ENCODE results near the gene TRIM9.

TRIM9 gene

DNA sequence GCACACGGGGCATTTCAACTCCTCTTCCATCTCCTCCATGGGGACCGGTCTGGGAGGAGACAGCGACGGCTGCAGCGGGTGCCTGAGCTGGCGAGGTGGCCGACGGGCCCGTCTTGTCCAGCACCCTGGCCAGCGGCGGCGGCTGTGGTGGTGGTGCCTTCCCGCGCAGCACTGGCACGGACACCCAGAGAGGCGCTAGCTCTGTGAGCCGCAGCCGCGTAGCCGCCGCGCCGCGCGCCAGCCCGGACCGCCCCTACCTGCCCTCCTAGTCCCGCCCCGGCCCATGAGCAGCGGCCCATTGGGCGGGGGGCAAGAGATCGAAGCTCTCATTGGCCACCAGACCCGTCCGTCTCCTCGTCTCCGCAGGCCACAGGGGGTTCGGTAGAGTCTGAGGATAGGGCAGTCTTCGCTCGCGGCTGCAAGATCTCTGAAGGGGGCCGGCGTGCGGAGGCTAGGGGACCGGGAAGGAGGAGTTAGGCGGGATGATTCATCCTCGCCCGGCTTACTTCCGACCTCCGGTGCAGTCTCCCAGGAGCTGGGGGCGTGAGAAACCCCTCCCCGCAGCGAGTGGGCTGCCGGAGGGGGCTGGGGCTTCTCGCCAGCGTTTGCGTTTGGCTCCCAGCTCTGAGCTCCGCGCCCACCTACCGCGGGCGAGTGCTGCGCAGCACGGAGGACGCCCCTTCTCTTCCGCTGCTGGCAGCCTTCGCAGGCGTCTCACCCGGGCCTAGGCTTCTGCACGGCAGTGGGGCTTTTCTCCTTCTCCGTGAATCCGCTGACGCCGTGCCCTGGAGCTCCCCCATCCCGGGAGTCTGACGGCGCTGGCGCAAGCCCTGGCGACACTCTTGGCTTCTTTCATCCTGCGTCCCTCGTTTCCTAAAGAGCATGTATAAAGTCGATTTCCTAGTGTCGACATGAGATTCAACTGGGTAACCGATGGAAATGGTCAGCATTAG, at the start of gene TRIM9:
TRIM9 (minus strand) TSS at position 205 of the 953 bp plus-strand sequence; CDS start at position 39, 166 bp downstream.
- Mint-ChIP-seq H3K4me1 (ENCODE audit: low read depth) (peaks cover 16% of the 10 kb centered on the region), H3K36me3 (ENCODE audit: low read depth) (no peaks in the 10 kb centered on the region), H3K4me3 (peak within 1 kb of the TSS; percentile 90), H3K27me3 (ENCODE audit: low read depth) (peaks cover 67% of the 10 kb centered on the region), H3K9me3 (no peaks in the 10 kb centered on the region), H3K27ac (no peak within 1 kb of the TSS)

DNA sequence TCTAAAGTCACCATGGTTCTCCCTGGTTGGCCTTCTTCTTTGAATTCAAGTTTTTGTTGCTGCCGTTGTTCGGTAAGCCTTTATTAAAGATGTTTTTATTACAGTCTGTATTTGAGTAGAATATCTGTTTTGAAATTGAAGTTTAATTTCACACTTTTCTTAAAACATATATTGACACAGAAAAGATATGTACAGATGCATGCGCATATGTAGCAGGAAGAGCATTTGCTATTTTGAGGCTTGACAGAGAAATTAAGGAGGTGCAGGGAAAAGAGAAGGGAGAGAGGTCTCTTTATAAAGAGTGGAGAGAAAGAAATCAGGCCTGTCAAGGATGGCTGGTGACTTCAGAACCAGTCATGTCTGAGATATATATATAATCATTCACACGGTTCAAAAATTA, 46.0 kb upstream of the TRIM9 start:
- Mint-ChIP-seq H3K4me3 (no peak overlapping the region), H3K9me3 (peaks cover 5% of the 10 kb centered on the region)

DNA sequence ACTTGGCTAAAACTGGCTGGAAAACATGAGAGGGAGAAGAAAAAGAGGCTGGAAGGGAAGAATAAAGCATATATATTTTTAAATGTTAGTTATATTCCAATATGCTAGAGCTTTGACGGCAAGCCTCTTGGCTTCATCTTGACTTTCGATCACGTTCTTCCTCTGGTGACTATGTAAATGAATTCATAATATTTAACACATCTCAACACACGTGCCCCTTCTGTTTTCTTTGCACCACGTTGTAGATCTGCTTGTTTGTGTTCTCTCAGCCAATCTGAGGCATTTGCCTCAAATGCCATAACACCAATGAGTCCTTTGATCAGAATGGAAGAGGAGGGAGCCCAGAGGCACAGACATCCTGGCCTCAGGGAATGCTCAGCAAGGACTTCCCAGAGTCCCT, 45.4 kb upstream of the TRIM9 start:
- H3K4me3 Mint-ChIP-seq: no peak overlapping the region
- H3K27me3 Mint-ChIP-seq (ENCODE audit: low read depth): no peaks in the 10 kb centered on the region
- no peaks in the 10 kb centered on the region for H3K36me3 Mint-ChIP-seq (ENCODE audit: low read depth)
- H3K4me1 Mint-ChIP-seq (ENCODE audit: low read depth): no peaks in the 10 kb centered on the region
- H3K9me3 Mint-ChIP-seq: peaks cover 5% of the 10 kb centered on the region
- no peak overlapping the region for H3K27ac Mint-ChIP-seq

More for the DNA sequence above, 46.0 kb upstream of the TRIM9 start:
- no peaks in the 10 kb centered on the region for H3K4me1 Mint-ChIP-seq (ENCODE audit: low read depth)
- H3K27me3 Mint-ChIP-seq (ENCODE audit: low read depth): no peaks in the 10 kb centered on the region
- no peak overlapping the region for H3K27ac Mint-ChIP-seq
- no peaks in the 10 kb centered on the region for H3K36me3 Mint-ChIP-seq (ENCODE audit: low read depth)

DNA sequence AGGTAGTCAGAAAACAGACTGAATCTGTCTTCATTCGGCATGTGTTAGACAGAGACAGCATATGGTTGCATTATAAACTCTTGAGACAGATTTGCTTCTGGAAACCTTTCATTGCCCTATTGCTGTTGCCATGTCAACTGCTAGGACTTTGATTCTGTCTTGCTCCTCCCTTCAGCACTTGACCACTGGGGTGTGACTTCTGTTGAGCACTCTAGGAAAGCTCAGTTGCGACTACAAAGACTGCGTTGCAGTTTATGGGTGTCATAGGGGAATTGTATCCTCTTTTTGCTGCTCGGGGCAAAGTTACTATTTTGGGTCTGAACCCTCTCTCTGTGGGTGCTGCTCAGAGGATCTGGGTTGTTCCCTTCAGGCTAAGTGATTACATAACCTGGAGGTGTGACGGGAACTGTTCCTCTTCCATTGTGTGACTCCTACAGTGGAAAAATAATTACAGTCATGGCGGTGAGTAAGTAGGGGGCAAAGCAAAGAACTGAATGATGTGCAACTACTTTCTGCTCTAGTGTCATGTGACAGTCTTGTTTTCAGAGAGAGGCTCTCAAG, 44.3 kb upstream of the TRIM9 start:
- Mint-ChIP-seq H3K36me3 (ENCODE audit: low read depth) (no peaks in the 10 kb centered on the region), H3K4me3 (no peak overlapping the region), H3K4me1 (ENCODE audit: low read depth) (no peaks in the 10 kb centered on the region), H3K27me3 (ENCODE audit: low read depth) (no peaks in the 10 kb centered on the region), H3K27ac (no peak overlapping the region), H3K9me3 (peaks cover 8% of the 10 kb centered on the region)

DNA sequence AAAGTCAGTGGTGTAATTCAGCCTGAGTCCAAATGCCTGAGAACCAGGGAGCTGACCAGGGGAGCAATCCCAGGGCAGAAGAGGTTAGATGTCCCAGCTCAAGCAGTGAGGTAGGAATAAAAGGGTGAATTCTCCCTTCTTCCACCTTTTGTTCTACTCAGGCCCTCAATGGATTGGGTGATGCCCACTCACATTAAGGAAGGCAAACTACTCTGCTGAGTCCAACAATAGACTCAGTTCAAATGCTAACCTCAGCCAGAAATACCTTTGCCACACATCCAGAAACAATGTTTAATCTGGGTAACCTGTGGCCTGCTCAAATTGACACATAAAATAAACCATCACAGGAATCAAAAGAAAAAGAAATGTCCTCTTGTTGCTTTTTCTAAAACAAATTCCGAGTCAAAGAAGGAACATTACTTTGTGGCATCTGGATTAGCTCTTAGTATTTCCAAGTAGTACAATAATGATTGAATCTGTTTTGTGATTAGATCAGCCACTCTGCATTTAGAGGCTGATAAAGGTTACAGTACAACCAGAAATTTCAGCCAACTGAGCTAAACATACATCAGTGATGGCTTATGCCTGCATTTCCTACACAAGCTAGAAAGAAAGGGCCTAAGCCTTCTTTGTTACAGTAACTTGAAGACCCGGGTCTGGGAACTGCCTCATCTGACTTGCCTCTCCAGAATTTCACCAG, 43.6 kb upstream of the TRIM9 start:
- no peak overlapping the region for H3K27ac Mint-ChIP-seq
- no peaks in the 10 kb centered on the region for H3K36me3 Mint-ChIP-seq (ENCODE audit: low read depth)
- no peak overlapping the region for H3K4me3 Mint-ChIP-seq
- H3K27me3 Mint-ChIP-seq (ENCODE audit: low read depth): no peaks in the 10 kb centered on the region
- peaks cover 11% of the 10 kb centered on the region for H3K9me3 Mint-ChIP-seq
- H3K4me1 Mint-ChIP-seq (ENCODE audit: low read depth): no peaks in the 10 kb centered on the region

DNA sequence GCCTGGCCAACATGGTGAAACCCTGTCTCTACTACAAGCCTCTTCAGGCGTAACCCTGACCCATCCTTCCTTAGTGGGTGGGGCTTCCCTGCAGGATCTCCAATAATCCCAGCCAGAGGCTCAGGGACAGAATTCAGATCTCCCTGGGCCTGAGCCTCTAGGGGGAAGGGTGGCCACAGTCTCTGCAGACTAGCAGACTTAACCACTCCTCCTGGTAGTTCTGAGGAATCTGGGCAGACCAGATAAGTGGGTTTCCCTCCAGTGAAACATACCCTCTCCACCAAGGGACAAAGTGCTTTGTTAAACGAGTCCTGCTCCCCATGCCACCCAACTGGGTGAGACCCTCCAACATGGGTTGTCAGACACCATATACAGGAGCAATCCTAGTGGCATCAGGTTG, 36.6 kb upstream of the TRIM9 start:
- Mint-ChIP-seq H3K4me1 (ENCODE audit: low read depth) (no peaks in the 10 kb centered on the region), H3K9me3 (peaks cover 17% of the 10 kb centered on the region), H3K4me3 (no peak overlapping the region), H3K36me3 (ENCODE audit: low read depth) (no peaks in the 10 kb centered on the region), H3K27me3 (ENCODE audit: low read depth) (no peaks in the 10 kb centered on the region), H3K27ac (no peak overlapping the region)

DNA sequence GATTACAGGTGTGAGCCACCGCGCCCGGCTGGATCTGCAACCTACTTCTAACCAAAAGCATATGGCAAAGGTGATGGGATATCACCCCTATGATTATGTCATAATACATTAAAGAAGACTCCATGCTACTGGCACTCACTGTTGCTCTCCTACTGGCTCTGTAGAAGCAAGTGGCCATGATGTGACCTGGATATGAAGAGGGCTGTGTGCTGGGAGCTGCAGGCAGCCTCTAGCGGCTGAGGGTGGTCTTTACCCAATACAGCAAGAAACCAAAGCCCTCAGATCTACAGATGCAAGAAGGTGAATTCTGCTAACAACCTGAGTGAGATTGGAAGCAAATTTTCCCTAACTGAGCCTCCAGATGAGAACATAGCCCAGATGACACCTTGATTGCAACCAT, 34.2 kb upstream of the TRIM9 start:
- Mint-ChIP-seq H3K4me3 (no peak overlapping the region), H3K9me3 (peaks cover 11% of the 10 kb centered on the region), H3K36me3 (ENCODE audit: low read depth) (no peaks in the 10 kb centered on the region), H3K27ac (no peak overlapping the region), H3K4me1 (ENCODE audit: low read depth) (no peaks in the 10 kb centered on the region), H3K27me3 (ENCODE audit: low read depth) (no peaks in the 10 kb centered on the region)

DNA sequence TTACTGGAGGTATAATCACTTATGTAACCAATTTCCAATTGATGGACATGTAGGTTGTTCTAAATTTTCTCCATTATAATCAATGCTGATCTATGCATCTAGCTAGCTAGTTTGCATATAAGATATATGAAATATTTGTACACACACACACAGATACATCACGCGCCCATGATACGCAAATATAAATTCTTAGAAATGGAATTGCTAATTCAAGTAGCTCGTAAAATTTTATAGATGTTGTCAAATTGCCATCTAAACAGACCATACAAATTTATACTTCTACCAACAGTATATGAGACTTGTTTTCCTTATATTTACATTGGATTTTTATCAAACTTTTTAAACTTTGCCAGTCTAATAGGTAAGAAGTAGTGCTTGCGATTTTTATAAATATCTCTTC, 29.1 kb upstream of the TRIM9 start:
- H3K36me3 Mint-ChIP-seq (ENCODE audit: low read depth): no peaks in the 10 kb centered on the region
- H3K27me3 Mint-ChIP-seq (ENCODE audit: low read depth): peaks cover 11% of the 10 kb centered on the region
- no peaks in the 10 kb centered on the region for H3K9me3 Mint-ChIP-seq
- H3K4me1 Mint-ChIP-seq (ENCODE audit: low read depth): no peaks in the 10 kb centered on the region
- H3K4me3 Mint-ChIP-seq: no peak overlapping the region
- no peak overlapping the region for H3K27ac Mint-ChIP-seq

DNA sequence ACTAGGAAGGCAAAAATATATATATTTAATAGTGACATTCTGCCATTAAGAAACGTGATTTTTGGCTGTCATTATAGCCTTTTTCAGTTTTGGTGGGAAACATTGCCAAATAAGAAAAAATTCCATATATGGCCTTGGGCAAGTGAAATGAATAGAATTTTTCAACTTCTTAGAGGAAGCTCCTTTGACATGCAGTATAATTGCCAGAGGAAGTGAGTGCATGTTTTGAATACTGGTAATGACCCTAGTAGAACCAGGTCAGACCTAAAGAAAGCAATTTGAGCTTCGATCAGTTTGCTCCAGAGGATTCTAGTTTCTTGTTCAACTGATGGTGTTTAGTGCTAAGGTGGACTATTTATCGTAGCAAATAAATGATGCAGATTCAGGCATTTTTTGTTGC, 26.2 kb upstream of the TRIM9 start:
- H3K4me3 Mint-ChIP-seq: no peak overlapping the region
- no peaks in the 10 kb centered on the region for H3K4me1 Mint-ChIP-seq (ENCODE audit: low read depth)
- no peaks in the 10 kb centered on the region for H3K9me3 Mint-ChIP-seq
- no peaks in the 10 kb centered on the region for H3K36me3 Mint-ChIP-seq (ENCODE audit: low read depth)
- H3K27me3 Mint-ChIP-seq (ENCODE audit: low read depth): peaks cover 15% of the 10 kb centered on the region
- H3K27ac Mint-ChIP-seq: no peak overlapping the region

DNA sequence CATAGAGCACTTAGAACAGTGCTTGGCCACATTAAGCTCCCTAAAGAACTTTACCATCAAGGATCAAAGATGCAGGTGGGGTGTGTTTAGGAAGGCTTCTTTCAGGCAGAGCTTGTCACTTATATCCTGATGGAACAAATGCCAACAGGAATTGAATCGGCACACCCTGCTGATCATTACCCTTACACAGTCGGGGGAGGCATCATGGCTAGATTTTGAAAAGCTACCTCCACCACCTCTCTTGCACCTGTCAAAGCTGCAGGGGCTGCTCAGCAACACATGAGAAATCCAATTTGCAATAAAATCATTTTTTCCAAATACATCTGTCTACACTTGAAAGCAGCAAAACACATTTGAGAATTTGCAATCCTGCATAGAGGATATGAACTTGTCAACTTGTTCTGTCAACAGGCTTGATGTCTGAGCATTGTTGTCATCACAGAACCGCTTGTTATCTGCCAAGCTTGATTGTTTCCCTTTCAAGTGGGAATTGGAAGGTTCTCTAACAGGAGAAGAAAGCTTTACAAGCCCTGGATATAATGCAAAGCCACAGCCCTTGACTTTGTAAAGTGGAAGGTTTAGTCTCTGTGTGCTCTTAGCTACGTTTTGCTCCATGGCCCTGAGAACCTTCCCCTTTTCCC, 24.6 kb upstream of the TRIM9 start:
- H3K4me1 Mint-ChIP-seq (ENCODE audit: low read depth): no peaks in the 10 kb centered on the region
- peaks cover 15% of the 10 kb centered on the region for H3K27me3 Mint-ChIP-seq (ENCODE audit: low read depth)
- H3K36me3 Mint-ChIP-seq (ENCODE audit: low read depth): no peaks in the 10 kb centered on the region
- H3K9me3 Mint-ChIP-seq: no peaks in the 10 kb centered on the region
- H3K27ac Mint-ChIP-seq: no peak overlapping the region
- no peak overlapping the region for H3K4me3 Mint-ChIP-seq

DNA sequence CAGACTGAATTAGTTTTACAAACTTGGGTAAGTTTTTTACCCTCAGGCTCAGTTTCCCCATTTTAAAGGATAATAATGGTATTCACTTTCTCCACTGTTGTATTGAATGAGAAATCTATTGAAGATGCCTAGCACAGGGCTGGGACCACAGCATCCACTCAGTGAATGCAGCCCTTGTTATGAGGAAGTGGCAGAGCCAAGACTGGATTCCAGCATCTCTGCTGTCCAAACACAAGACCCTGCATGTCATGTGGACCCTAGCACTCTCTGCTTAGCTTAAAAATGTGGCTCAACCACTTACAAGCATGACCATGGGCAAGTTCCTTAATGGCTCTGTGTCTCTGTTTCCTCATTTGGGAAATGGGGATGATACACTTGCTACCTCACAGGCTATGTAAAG, 24.1 kb upstream of the TRIM9 start:
- H3K4me1 Mint-ChIP-seq (ENCODE audit: low read depth): no peaks in the 10 kb centered on the region
- H3K36me3 Mint-ChIP-seq (ENCODE audit: low read depth): no peaks in the 10 kb centered on the region
- no peaks in the 10 kb centered on the region for H3K9me3 Mint-ChIP-seq
- no peak overlapping the region for H3K4me3 Mint-ChIP-seq
- no peak overlapping the region for H3K27ac Mint-ChIP-seq
- H3K27me3 Mint-ChIP-seq (ENCODE audit: low read depth): peaks cover 15% of the 10 kb centered on the region

DNA sequence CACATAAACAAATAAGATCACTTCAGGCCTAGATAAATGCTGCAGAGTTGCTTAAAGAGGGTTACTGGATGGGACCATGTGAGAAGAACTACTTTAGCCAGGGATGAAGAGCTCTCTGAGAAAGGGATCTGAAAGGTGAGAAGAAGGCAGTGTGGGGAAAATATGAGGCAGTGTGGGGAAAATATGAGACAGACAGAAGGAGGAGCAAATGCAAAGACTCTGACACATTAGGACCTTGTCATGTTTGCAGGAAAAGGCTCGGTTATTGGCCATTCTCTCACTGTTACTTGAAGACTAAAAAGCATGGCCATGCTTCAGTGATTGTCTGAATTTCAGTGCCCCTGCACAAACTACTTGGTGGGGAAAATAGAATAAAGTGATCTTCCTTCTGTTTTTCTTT, 22.7 kb upstream of the TRIM9 start:
- Mint-ChIP-seq H3K4me1 (ENCODE audit: low read depth) (no peaks in the 10 kb centered on the region), H3K27ac (no peak overlapping the region), H3K27me3 (ENCODE audit: low read depth) (peaks cover 11% of the 10 kb centered on the region), H3K4me3 (no peak overlapping the region), H3K9me3 (no peaks in the 10 kb centered on the region), H3K36me3 (ENCODE audit: low read depth) (no peaks in the 10 kb centered on the region)

DNA sequence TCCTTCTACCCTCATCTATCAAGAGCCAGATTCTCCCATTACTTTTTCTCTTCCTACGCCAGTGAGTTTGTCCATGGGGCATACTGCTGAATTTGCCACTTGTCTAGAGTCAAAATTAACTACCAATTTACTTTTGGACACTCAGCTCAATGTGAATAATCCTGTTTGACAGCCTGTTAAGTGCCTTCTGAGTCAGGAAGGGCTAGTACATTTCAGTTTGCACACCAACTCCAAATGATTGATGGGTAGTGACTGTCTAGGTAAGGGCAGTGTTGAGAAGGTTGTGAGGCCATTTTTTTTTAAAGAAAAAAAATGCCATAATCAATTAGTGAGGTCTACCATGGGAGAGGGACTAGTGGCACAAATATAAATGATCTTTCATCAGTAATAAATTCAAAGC, 21.8 kb upstream of the TRIM9 start:
- Mint-ChIP-seq H3K27ac (no peak overlapping the region), H3K9me3 (no peaks in the 10 kb centered on the region), H3K27me3 (ENCODE audit: low read depth) (peaks cover 7% of the 10 kb centered on the region), H3K4me3 (no peak overlapping the region), H3K4me1 (ENCODE audit: low read depth) (no peaks in the 10 kb centered on the region), H3K36me3 (ENCODE audit: low read depth) (no peaks in the 10 kb centered on the region)

DNA sequence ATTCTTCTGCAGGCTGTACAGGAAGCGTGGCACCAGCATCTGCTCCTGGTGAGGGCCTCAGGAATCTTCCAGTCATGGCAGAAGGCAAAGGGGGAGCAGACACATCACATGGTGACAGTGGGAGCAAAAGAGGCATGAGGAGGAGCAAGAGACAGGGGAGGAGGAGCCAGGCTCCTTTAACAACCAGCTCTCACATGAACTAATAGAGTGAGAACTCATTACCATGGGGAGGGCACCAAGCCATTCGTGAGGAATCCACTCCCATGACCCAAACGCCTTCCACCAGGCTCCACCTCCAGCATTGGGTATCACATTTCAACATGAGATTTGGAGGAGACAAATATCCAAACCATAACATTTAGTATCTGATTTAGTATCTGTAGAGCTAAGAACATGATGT, 14.7 kb upstream of the TRIM9 start:
- Mint-ChIP-seq H3K27me3 (ENCODE audit: low read depth) (peaks cover 17% of the 10 kb centered on the region), H3K36me3 (ENCODE audit: low read depth) (no peaks in the 10 kb centered on the region), H3K27ac (no peak overlapping the region), H3K4me1 (ENCODE audit: low read depth) (no peaks in the 10 kb centered on the region), H3K9me3 (no peaks in the 10 kb centered on the region), H3K4me3 (no peak overlapping the region)
